ENCODE measurements around the gene HOXA3. TPM values are rescaled to one million over a fixed set of nuclear protein-coding genes. Genes with fewer than 3 reads are reported as not detected.
A peak's percentile ranks its signal among the peaks of the same experiment; 100 is the strongest.

HOXA3 gene
- total RNA-seq, 2 donors from 2014 or later: 13.3 to 14.1 TPM

DNA sequence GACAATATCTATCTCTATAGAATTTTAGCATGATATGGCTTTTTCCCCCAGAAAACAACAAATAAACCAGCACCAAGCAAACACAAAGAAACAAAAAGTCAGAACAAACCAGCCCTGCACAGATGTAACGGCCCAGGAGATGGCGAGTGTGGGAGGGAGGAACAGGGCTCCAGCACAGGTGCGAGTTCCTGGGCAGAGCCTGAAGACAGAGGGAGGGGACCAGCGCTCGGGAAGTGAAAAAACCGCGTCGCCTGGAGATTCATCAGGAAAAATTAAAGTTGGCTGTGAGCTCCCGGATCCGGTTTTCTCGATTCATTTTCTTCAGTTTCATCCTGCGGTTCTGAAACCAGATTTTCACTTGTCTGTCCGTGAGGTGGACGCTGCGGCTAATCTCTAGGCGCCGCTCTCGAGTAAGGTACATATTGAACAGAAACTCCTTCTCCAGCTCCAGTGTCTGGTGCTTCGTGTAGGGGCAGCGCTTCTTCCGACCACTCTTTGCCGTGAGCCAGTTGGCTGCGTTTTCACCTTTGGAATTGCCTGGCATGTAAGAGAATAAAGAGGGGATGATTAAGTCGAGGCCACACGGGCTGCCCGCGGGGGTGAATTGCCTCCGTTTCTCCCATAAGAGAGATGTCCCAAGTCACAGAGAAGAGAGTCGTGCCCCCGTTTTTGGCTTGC lies 19.4 kb upstream of the HOXA3 start:
- H3K27me3 ChIP-seq: peaks cover 10% of the 10 kb centered on the region
- TF ChIP-seq CTCF (IDR thresholded peaks at IDR 0.05): no peak
- no peak for DNase-seq
- peak overlapping the region; percentile 57 for H3K4me3 ChIP-seq
- no peaks in the 10 kb centered on the region for H3K36me3 ChIP-seq
- peak overlapping the region; percentile 94 for H3K27ac ChIP-seq
- H3K9me3 ChIP-seq: no peaks in the 10 kb centered on the region
- H3K9ac ChIP-seq (ENCODE audit: low read depth in 2 of 2, low read length in 2 of 2): peak overlapping the region; percentile 92 to 98
- intact Hi-C loops (cut with DNase I): no loop called here
- H3K4me1 ChIP-seq: no peaks in the 10 kb centered on the region

GRCh38 chr7:27171325-27171636 lies 18.9 kb upstream of the HOXA3 start:
- peak overlapping the region; percentile 94 for H3K27ac ChIP-seq
- no peaks in the 10 kb centered on the region for H3K9me3 ChIP-seq
- intact Hi-C loops (cut with DNase I): no loop called here
- no peaks in the 10 kb centered on the region for H3K36me3 ChIP-seq
- peaks cover 12% of the 10 kb centered on the region for H3K27me3 ChIP-seq
- no peaks in the 10 kb centered on the region for H3K4me1 ChIP-seq
- peak overlapping the region; percentile 31 to 98 for H3K9ac ChIP-seq (ENCODE audit: low read depth in 2 of 2, low read length in 2 of 2)
- TF ChIP-seq CTCF (IDR thresholded peaks at IDR 0.05): no peak
- DNase-seq: no peak
- H3K4me3 ChIP-seq: peak overlapping the region; percentile 57

DNA sequence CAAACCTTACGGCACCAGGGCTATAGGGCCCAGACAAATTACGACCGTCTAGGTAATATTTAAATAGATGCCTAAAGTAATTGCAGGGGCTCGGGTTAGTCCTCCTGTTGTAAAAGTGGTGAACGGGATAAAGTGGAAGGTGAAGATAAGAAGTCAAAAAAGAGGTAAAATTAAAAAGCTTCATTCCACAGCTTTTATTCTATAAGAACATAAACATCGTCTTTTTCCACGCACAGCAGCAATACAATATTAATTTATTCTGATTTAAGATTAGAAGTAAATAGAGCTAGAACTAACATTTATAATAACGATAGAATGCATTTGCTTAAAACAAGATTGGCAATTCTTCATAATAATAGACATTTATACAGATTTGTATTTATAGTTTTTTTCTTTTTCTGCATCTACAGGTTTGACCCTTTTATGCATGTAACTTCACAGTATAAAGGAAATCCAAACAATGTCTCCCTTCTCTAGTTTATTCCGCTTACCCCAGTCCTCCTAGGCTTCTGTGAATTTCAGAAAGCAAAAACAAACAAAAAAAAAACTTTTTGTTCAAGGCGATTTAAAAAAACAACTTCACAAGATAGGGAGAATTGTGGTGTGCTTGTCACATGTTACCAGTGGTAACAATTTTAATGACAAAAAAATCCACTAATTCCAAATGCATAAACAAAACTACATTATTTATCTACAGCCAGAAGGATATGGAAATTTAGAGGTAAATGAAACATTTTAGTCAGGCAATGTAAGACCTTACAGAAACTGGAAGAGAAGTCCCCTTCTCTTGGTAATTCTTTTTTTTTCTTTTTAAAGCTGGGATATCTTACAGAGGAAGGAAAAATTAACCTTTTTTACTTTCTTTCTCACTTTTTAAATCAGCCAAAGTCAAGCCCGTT lies 18.3 kb upstream of the HOXA3 start:
- H3K4me3 ChIP-seq: peak overlapping the region; percentile 57
- no peak for DNase-seq
- TF ChIP-seq CTCF (IDR thresholded peaks at IDR 0.05): no peak
- peaks cover 17% of the 10 kb centered on the region for H3K27me3 ChIP-seq
- no peaks in the 10 kb centered on the region for H3K9me3 ChIP-seq
- intact Hi-C loops (cut with DNase I): no loop called here
- H3K4me1 ChIP-seq: no peaks in the 10 kb centered on the region
- H3K27ac ChIP-seq: peak overlapping the region; percentile 94
- H3K9ac ChIP-seq (ENCODE audit: low read depth in 2 of 2, low read length in 2 of 2): peak overlapping the region; percentile 91 to 98
- no peaks in the 10 kb centered on the region for H3K36me3 ChIP-seq

GRCh38 chr7:27169658-27170425 lies 17.5 kb upstream of the HOXA3 start:
- H3K4me1 ChIP-seq: no peaks in the 10 kb centered on the region
- peaks cover 17% of the 10 kb centered on the region for H3K27me3 ChIP-seq
- peak overlapping the region; percentile 91 to 98 for H3K9ac ChIP-seq (ENCODE audit: low read depth in 2 of 2, low read length in 2 of 2)

More at GRCh38 chr7:27169658-27170425, 17.5 kb upstream of the HOXA3 start:
- Histone ChIP-seq H3K36me3 (no peaks in the 10 kb centered on the region), H3K9me3 (no peaks in the 10 kb centered on the region), H3K27ac (peak overlapping the region; percentile 94), H3K4me3 (peak overlapping the region; percentile 57)
- intact Hi-C loops (cut with DNase I): loop anchor here (5.0 kb wide), 1 partner anchor 1313 kb away; no protein-coding TSS in a partner anchor
- TF ChIP-seq CTCF (IDR thresholded peaks at IDR 0.05): no peak
- DNase-seq: no peak

All from colonic mucosa (tissue), 4 donors.